Vagina (tissue), 2 donors: Measurements from ENCODE around the gene ZFTA. TPM values are rescaled to one million over a fixed set of nuclear protein-coding genes. Genes with fewer than 3 reads are reported as not detected.

Experiments used
- DNase-seq, 2 donors: peaks; one replicate each; pipeline ENCODE4 v3.0.0-alpha.2; 2017; ENCODE audit errors: extremely low spot score in 2 of 2
- H3K27ac ChIP-seq: fragments of 200-600 bp; sonication (generic); one replicate; pipeline ENCODE4 v1.5.1; 2019
- H3K27me3 ChIP-seq: fragments of 200-600 bp; sonication (generic); one replicate; pipeline ENCODE4 v1.5.1; 2019
- H3K36me3 ChIP-seq, 2 donors: fragments of 200-600 bp; sonication (generic); one replicate each; pipeline ENCODE4 v1.5.1; 2017 to 2019
- H3K4me1 ChIP-seq: fragments of 200-600 bp; sonication (generic); one replicate; pipeline ENCODE4 v1.5.1; 2019
- H3K4me3 ChIP-seq, 2 donors: fragments of 200-600 bp; sonication (generic); 1 replicate in 1 of 2; 2 replicates in 1 of 2; pipeline ENCODE4 v1.5.1; 2016 to 2019
- H3K9me3 ChIP-seq: fragments of 200-600 bp; sonication (generic); one replicate; pipeline ENCODE4 v1.5.1; 2019
- POLR2A ChIP-seq, 2 donors: fragments of 450-650 bp; IDR thresholded peaks; one replicate each; pipeline ENCODE4 v1.6.1; 2017; ENCODE audit warnings: antibody characterized with exemption in 2 of 2, mild to moderate bottlenecking in 2 of 2, moderate library complexity in 2 of 2
- POLR2AphosphoS5 ChIP-seq, 2 donors: sonication (generic); formaldehyde crosslinking; IDR thresholded peaks; one replicate each; pipeline ENCODE4 v1.9.0; 2017; ENCODE audit warnings: antibody characterized with exemption in 2 of 2, mild to moderate bottlenecking in 2 of 2, low read depth in 1 of 2; ENCODE audit not compliant: insufficient read depth in 1 of 2
- intact Hi-C: fragments of 100-400 bp; cut with DNase I; formaldehyde crosslinking; loops from one replicate; pipeline ENCODE4 v1.15.1; 2023
- total RNA-seq: library from RNA; depleted of rRNA; stranded (reverse); fragments of >200 nt; gene quantifications from one replicate; pipeline ENCODE4 v1.2.3, GENCODE V29; 2016
- TF ChIP-seq, protein P1 (sequence below), 3 experiments: fragments of 450-650 bp in 2 of 3; fragments of 200-600 bp in 1 of 3; sonication (generic) in 1 of 3; IDR thresholded peaks; one replicate each; pipeline ENCODE4 v1.5.1; 2017 to 2019; ENCODE audit warnings: antibody characterized with exemption in 3 of 3, mild to moderate bottlenecking in 2 of 3, moderate library complexity in 2 of 3

The ZFTA gene
- total RNA-seq, 1 donor from 2014 or later, result 13.0 TPM

- Histone ChIP-seq H3K4me1 (peaks cover 11% of the 10 kb centered on the region), H3K4me3 (no peak overlapping the region), H3K9me3 (no peaks in the 10 kb centered on the region), H3K27ac (no peak overlapping the region), H3K36me3 (peaks cover 0 to 16% of the 10 kb centered on the region in 2 donors), H3K27me3 (no peaks in the 10 kb centered on the region)
- TF ChIP-seq, protein P1, sequence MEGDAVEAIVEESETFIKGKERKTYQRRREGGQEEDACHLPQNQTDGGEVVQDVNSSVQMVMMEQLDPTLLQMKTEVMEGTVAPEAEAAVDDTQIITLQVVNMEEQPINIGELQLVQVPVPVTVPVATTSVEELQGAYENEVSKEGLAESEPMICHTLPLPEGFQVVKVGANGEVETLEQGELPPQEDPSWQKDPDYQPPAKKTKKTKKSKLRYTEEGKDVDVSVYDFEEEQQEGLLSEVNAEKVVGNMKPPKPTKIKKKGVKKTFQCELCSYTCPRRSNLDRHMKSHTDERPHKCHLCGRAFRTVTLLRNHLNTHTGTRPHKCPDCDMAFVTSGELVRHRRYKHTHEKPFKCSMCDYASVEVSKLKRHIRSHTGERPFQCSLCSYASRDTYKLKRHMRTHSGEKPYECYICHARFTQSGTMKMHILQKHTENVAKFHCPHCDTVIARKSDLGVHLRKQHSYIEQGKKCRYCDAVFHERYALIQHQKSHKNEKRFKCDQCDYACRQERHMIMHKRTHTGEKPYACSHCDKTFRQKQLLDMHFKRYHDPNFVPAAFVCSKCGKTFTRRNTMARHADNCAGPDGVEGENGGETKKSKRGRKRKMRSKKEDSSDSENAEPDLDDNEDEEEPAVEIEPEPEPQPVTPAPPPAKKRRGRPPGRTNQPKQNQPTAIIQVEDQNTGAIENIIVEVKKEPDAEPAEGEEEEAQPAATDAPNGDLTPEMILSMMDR (IDR thresholded peaks at IDR 0.05), result no peak
- TF ChIP-seq POLR2A (IDR thresholded peaks at IDR 0.05) (no peak), POLR2AphosphoS5 (IDR thresholded peaks at IDR 0.05; ENCODE audit: insufficient read depth in 1 of 2, low read depth in 1 of 2) (no peak)
- no peak for DNase-seq
- intact Hi-C loops, result no loop called here
These were observed 19.0 kb downstream of the ZFTA start for GRCh38 chr11:63749624-63750023.

- Histone ChIP-seq H3K4me1 (peaks cover 11% of the 10 kb centered on the region), H3K27ac (no peak overlapping the region), H3K4me3 (no peak overlapping the region), H3K36me3 (peaks cover 0 to 16% of the 10 kb centered on the region in 2 donors), H3K27me3 (no peaks in the 10 kb centered on the region), H3K9me3 (no peaks in the 10 kb centered on the region)
- no peak for DNase-seq
- TF ChIP-seq POLR2AphosphoS5 (IDR thresholded peaks at IDR 0.05; ENCODE audit: insufficient read depth in 1 of 2, low read depth in 1 of 2) (no peak), POLR2A (IDR thresholded peaks at IDR 0.05) (no peak)
- TF ChIP-seq, protein P1 (IDR thresholded peaks at IDR 0.05), result no peak
- intact Hi-C loops, result no loop called here
These were observed 21.6 kb downstream of the ZFTA start for GRCh38 chr11:63747011-63747410.

- Histone ChIP-seq H3K9me3 (no peaks in the 10 kb centered on the region), H3K4me1 (peaks cover 11% of the 10 kb centered on the region), H3K4me3 (no peak overlapping the region), H3K36me3 (peaks cover 0 to 6% of the 10 kb centered on the region in 2 donors), H3K27me3 (no peaks in the 10 kb centered on the region), H3K27ac (no peak overlapping the region)
- DNase-seq, result no peak
- intact Hi-C loops, result no loop called here
- TF ChIP-seq POLR2AphosphoS5 (IDR thresholded peaks at IDR 0.05; ENCODE audit: insufficient read depth in 1 of 2, low read depth in 1 of 2), result no peak
These were observed 23.0 kb downstream of the ZFTA start for GRCh38 chr11:63745304-63746170.

DNA sequence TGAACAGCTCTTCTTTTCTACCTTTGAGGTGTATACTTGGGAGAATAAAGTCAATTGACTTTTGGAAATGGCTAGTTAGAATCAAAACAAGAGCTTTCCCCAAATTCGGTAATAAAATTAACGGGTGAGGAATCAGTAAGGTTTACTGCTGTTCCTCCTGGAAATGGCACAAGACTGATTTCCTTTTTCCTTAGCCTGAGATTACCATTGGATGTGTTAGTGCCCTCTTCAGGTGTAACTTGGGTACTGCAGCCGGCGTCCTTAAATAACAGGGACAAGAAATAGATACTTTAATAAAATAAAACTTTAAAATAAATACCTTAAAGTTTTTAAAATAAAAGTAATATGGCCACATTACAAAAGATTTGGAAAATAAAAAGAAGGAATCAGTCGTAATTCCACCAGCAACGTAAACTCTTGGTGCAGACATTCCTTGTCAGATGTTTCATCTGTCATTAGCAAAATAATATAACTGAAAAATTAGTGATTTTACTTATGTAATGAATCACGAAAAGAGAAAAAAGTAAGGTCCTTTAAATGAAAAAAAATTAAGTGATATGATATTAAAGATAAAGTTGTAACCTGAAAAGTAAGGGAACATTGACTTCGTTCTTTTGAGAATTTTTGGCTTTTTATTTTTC is 29.7 kb downstream of the ZFTA start:
- Histone ChIP-seq H3K9me3 (no peaks in the 10 kb centered on the region), H3K27me3 (no peaks in the 10 kb centered on the region), H3K36me3 (no peaks in the 10 kb centered on the region), H3K27ac (no peak overlapping the region), H3K4me3 (no peak overlapping the region), H3K4me1 (no peaks in the 10 kb centered on the region)
- no peak for DNase-seq
- TF ChIP-seq POLR2AphosphoS5 (IDR thresholded peaks at IDR 0.05; ENCODE audit: insufficient read depth in 1 of 2, low read depth in 1 of 2), result peak in 1 of 2 donors; percentile 66
- no peak for TF ChIP-seq POLR2A (IDR thresholded peaks at IDR 0.05)
- TF ChIP-seq, protein P1 (IDR thresholded peaks at IDR 0.05), result peak; percentile 64 to 92 (median 91)
- intact Hi-C loops, result loop anchor here (10.0 kb wide), 1 partner anchor 264 kb away; no protein-coding TSS in a partner anchor

- Histone ChIP-seq H3K4me3 (no peak overlapping the region), H3K27me3 (no peaks in the 10 kb centered on the region), H3K4me1 (no peaks in the 10 kb centered on the region), H3K27ac (no peak overlapping the region), H3K9me3 (no peaks in the 10 kb centered on the region), H3K36me3 (no peaks in the 10 kb centered on the region)
- DNase-seq, result no peak
- intact Hi-C loops, result loop anchor here (10.0 kb wide), 1 partner anchor 263 kb away; no protein-coding TSS in a partner anchor
- TF ChIP-seq, protein P1 (IDR thresholded peaks at IDR 0.05), result no peak
- TF ChIP-seq POLR2A (IDR thresholded peaks at IDR 0.05) (no peak), POLR2AphosphoS5 (IDR thresholded peaks at IDR 0.05; ENCODE audit: insufficient read depth in 1 of 2, low read depth in 1 of 2) (no peak)
These were observed 30.9 kb downstream of the ZFTA start for GRCh38 chr11:63737718-63738117.
